ENCODE measurements around the gene DRG2. TPM values are rescaled to one million over a fixed set of nuclear protein-coding genes. Genes with fewer than 3 reads are reported as not detected.

DRG2 gene
- total and polyA plus RNA-seq, 9 donors, result 22.9 to 30.7 (median 25.8) TPM

DNA sequence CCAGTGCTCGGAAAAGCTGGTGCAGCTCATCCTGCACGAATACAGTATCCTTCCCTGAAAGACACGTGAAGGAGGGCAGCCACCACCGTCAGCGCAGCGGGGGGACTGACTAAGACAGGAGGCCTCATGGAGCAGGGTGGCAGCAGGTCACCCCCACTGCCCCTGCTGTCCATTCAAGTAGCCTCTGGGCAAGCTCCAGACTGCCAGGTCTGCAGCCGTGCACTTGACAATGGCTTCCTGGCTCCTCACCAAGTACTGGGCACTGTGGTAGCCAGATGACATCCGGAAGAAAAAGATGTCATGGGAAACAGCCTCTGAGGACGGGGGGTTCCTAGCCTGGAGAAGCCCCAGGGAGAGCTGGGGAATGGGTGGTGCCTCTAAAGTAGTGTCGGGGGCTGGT lies 12.9 kb downstream of the DRG2 start:
- Histone ChIP-seq H3K27me3 (ENCODE audit: control insufficient read depth, insufficient read depth, low read length) (no peaks in the 10 kb centered on the region), H3K9me3 (replicated peaks; ENCODE audit: control insufficient read depth, low read depth, low read length) (no peaks in the 10 kb centered on the region), H3K4me3 (ENCODE audit: low read length) (no peak overlapping the region), H3K4me1 (ENCODE audit: control insufficient read depth, insufficient read depth, low read length) (no peaks in the 10 kb centered on the region), H3K27ac (ENCODE audit: low read length) (no peak overlapping the region), H3K36me3 (ENCODE audit: control insufficient read depth, insufficient read depth, low read length) (peaks cover 85% of the 10 kb centered on the region)
- DNase-seq, result no peak
- 83% methylated on average over 10 of the region's 10 CpGs for WGBS (ENCODE audit: insufficient coverage)

DNA sequence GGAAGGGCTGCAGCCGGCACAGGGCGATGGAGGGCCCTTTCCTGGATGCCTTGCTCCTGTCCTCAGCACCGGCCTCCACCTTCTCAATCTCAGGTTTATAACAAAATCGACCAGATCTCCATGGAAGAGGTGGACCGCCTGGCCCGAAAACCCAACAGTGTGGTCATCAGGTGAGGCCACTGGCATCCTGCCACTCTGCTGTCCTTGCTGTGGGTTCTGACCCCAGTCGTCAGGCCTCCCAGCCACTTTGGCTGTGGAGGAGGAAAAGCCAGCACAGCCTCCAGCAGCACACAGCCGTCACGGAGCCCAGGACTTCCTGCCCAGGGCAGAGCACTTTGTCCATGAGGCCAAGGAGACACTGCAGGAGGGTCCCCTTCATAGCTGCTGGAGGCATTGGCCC lies 14.1 kb downstream of the DRG2 start:
- Histone ChIP-seq H3K27me3 (ENCODE audit: control insufficient read depth, insufficient read depth, low read length) (no peaks in the 10 kb centered on the region), H3K9me3 (replicated peaks; ENCODE audit: control insufficient read depth, low read depth, low read length) (no peaks in the 10 kb centered on the region), H3K27ac (ENCODE audit: low read length) (no peak overlapping the region), H3K4me1 (ENCODE audit: control insufficient read depth, insufficient read depth, low read length) (no peaks in the 10 kb centered on the region), H3K36me3 (ENCODE audit: control insufficient read depth, insufficient read depth, low read length) (peaks cover 87% of the 10 kb centered on the region), H3K4me3 (ENCODE audit: low read length) (no peak overlapping the region)
- 89% methylated on average over 9 of the region's 9 CpGs for WGBS (ENCODE audit: insufficient coverage)
- DNase-seq, result no peak

- Histone ChIP-seq H3K9me3 (replicated peaks; ENCODE audit: control insufficient read depth, low read depth, low read length) (no peaks in the 10 kb centered on the region), H3K27me3 (ENCODE audit: control insufficient read depth, insufficient read depth, low read length) (no peaks in the 10 kb centered on the region), H3K4me1 (ENCODE audit: control insufficient read depth, insufficient read depth, low read length) (no peaks in the 10 kb centered on the region), H3K36me3 (ENCODE audit: control insufficient read depth, insufficient read depth, low read length) (peaks cover 89% of the 10 kb centered on the region), H3K4me3 (ENCODE audit: low read length) (no peak overlapping the region), H3K27ac (ENCODE audit: low read length) (no peak overlapping the region)
- DNase-seq, result no peak
- 76% methylated on average over 3 of the region's 3 CpGs for WGBS (ENCODE audit: insufficient coverage)
Measured at GRCh38 chr17:18102640-18103039, 14.9 kb downstream of the DRG2 start.

- H3K27me3 ChIP-seq (ENCODE audit: control insufficient read depth, insufficient read depth, low read length), result no peaks in the 10 kb centered on the region
- H3K36me3 ChIP-seq (ENCODE audit: control insufficient read depth, insufficient read depth, low read length), result peaks cover 69% of the 10 kb centered on the region
Measured at GRCh38 chr17:18105027-18105426, 17.3 kb downstream of the DRG2 start.

DNA sequence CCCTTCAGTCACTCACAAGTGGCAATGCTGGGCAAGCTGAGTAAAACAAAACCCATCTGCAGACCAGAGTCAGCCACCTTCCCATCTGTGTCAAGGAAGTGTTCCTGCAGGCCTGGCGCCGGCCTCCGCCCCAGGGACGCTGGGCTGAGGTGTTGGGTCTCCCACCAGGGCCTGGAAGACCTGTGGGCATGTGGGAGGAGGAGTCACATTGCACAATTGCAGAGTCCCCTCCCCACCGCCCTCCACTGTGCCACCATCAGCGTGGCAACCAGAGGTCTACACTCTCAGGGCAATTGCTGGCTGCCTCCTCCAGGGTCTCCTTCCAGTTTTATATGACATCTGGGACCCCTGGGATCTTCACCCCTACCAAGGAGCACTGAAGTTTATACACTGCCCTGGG lies 17.8 kb downstream of the DRG2 start:
- DNase-seq, result no peak
- WGBS (ENCODE audit: insufficient coverage), result 92% methylated on average over 2 of the region's 6 CpGs
- Histone ChIP-seq H3K4me1 (ENCODE audit: control insufficient read depth, insufficient read depth, low read length) (no peaks in the 10 kb centered on the region), H3K36me3 (ENCODE audit: control insufficient read depth, insufficient read depth, low read length) (peaks cover 64% of the 10 kb centered on the region), H3K27ac (ENCODE audit: low read length) (no peak overlapping the region), H3K27me3 (ENCODE audit: control insufficient read depth, insufficient read depth, low read length) (no peaks in the 10 kb centered on the region), H3K4me3 (ENCODE audit: low read length) (no peak overlapping the region), H3K9me3 (replicated peaks; ENCODE audit: control insufficient read depth, low read depth, low read length) (no peaks in the 10 kb centered on the region)

More at GRCh38 chr17:18105027-18105426, 17.3 kb downstream of the DRG2 start:
- H3K27ac ChIP-seq (ENCODE audit: low read length), result no peak overlapping the region
- H3K9me3 ChIP-seq (replicated peaks; ENCODE audit: control insufficient read depth, low read depth, low read length), result no peaks in the 10 kb centered on the region
- H3K4me1 ChIP-seq (ENCODE audit: control insufficient read depth, insufficient read depth, low read length), result no peaks in the 10 kb centered on the region
- 64% methylated on average over 3 of the region's 3 CpGs for WGBS (ENCODE audit: insufficient coverage)
- H3K4me3 ChIP-seq (ENCODE audit: low read length), result no peak overlapping the region
- no peak for DNase-seq

DNA sequence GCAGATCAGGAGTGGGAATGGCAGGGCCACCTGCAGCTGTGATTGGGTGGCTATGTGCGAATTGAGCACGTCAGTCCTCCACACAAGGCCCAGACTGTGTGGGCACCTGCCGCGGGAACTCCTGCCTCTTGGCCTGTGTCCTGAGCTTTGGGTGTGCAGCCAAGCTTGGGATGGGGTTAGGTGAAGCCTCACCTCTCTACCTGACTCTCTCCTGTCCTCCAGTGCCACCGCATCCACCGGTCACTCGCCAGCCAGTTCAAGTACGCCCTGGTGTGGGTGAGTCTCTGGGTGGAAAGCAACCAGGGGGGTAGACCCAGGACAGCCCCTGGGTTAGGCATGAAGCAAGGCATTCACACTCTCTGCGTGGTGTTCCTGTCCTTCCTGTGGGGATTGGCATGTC lies 18.5 kb downstream of the DRG2 start:
- H3K27ac ChIP-seq (ENCODE audit: low read length), result no peak overlapping the region
- no peaks in the 10 kb centered on the region for H3K4me1 ChIP-seq (ENCODE audit: control insufficient read depth, insufficient read depth, low read length)
- DNase-seq, result no peak
- 69% methylated on average over 4 of the region's 9 CpGs for WGBS (ENCODE audit: insufficient coverage)
- H3K27me3 ChIP-seq (ENCODE audit: control insufficient read depth, insufficient read depth, low read length), result no peaks in the 10 kb centered on the region
- H3K9me3 ChIP-seq (replicated peaks; ENCODE audit: control insufficient read depth, low read depth, low read length), result no peaks in the 10 kb centered on the region
- no peak overlapping the region for H3K4me3 ChIP-seq (ENCODE audit: low read length)
- H3K36me3 ChIP-seq (ENCODE audit: control insufficient read depth, insufficient read depth, low read length), result peaks cover 58% of the 10 kb centered on the region

DNA sequence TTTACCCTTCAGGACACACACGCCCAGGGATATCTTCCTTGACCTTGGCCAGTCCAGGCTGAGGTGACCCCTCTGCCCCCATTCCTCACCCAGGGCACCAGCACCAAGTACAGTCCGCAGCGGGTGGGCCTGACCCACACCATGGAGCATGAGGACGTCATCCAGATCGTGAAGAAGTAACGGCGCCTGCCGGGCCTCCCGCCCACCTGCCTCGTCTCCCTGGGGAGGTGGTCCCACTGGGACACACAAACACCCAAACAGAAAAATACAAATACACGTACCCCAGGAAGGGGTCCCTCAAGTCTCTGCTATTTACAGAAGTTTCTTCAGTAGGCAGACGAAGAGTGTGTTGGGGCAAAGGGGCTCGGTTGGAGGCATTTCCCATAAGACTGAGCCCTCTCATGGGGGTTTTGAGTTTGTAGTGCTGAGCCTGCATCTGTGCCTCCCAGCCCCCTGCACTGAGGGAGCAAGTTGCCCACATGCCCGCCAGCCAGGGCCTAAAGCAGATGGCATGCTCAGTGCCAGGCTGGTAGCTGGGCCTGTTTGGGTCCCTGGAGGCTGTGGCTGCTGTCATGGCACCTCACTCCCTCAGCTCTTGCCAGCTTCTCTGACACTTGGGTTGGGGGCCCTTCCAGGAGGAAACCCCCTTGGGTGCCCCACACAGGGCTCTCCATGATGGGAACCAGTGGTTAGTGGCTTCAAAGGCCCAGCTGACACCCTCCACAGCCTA lies 19.5 kb downstream of the DRG2 start:
- H3K4me3 ChIP-seq (ENCODE audit: low read length), result no peak overlapping the region
- H3K4me1 ChIP-seq (ENCODE audit: control insufficient read depth, insufficient read depth, low read length), result peaks cover 4% of the 10 kb centered on the region
- H3K9me3 ChIP-seq (replicated peaks; ENCODE audit: control insufficient read depth, low read depth, low read length), result no peaks in the 10 kb centered on the region
- H3K27ac ChIP-seq (ENCODE audit: low read length), result no peak overlapping the region
- H3K27me3 ChIP-seq (ENCODE audit: control insufficient read depth, insufficient read depth, low read length), result no peaks in the 10 kb centered on the region
- no peak for DNase-seq
- 88% methylated on average over 5 of the region's 14 CpGs for WGBS (ENCODE audit: insufficient coverage)
- H3K36me3 ChIP-seq (ENCODE audit: control insufficient read depth, insufficient read depth, low read length), result peaks cover 49% of the 10 kb centered on the region

DNA sequence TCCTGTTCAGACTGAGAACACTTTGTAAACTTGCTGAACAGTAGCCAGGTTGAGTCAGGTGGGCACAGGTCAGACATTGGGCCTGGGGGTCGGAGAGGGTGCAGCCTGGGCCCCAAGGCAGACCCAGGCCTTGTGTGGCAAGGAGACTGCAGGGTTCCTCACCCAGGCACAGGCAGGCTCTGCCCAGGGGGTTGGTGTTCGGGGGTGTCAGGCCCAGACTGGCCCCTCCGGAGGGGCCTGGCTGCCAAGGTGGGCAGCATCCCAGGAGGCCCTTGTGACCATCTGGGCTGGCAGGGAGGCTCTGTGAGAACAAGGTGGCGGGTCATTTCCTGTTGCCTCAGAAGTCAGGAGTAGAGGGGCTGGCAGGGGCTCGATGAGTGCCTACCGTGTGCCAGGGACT lies 20.2 kb downstream of the DRG2 start:
- Histone ChIP-seq H3K36me3 (ENCODE audit: control insufficient read depth, insufficient read depth, low read length) (peaks cover 49% of the 10 kb centered on the region), H3K27ac (ENCODE audit: low read length) (no peak overlapping the region), H3K4me3 (ENCODE audit: low read length) (no peak overlapping the region), H3K9me3 (replicated peaks; ENCODE audit: control insufficient read depth, low read depth, low read length) (no peaks in the 10 kb centered on the region), H3K4me1 (ENCODE audit: control insufficient read depth, insufficient read depth, low read length) (peaks cover 4% of the 10 kb centered on the region), H3K27me3 (ENCODE audit: control insufficient read depth, insufficient read depth, low read length) (no peaks in the 10 kb centered on the region)
- no peak for DNase-seq
- 71% methylated on average over 6 of the region's 6 CpGs for WGBS (ENCODE audit: insufficient coverage)

GRCh38 chr17:18108401-18109312 lies 20.9 kb downstream of the DRG2 start, which contains the start of gene MYO15A:
MYO15A (plus strand) TSS chr17:18108756; CDS start chr17:18118801, 10,045 bp downstream.
- H3K9me3 ChIP-seq (replicated peaks; ENCODE audit: control insufficient read depth, low read depth, low read length), result no peaks in the 10 kb centered on the region
- peaks cover 4% of the 10 kb centered on the region for H3K4me1 ChIP-seq (ENCODE audit: control insufficient read depth, insufficient read depth, low read length)
- H3K36me3 ChIP-seq (ENCODE audit: control insufficient read depth, insufficient read depth, low read length), result peaks cover 44% of the 10 kb centered on the region
- H3K27ac ChIP-seq (ENCODE audit: low read length), result no peak within 1 kb of the TSS
- H3K4me3 ChIP-seq (ENCODE audit: low read length), result no peak within 1 kb of the TSS
- DNase-seq, result no peak
- WGBS (ENCODE audit: insufficient coverage), result 62% methylated on average over 8 of the region's 17 CpGs
- H3K27me3 ChIP-seq (ENCODE audit: control insufficient read depth, insufficient read depth, low read length), result no peaks in the 10 kb centered on the region

GRCh38 chr17:18109935-18110485 lies 22.3 kb downstream of the DRG2 start:
- Histone ChIP-seq H3K4me1 (ENCODE audit: control insufficient read depth, insufficient read depth, low read length) (peaks cover 4% of the 10 kb centered on the region), H3K9me3 (replicated peaks; ENCODE audit: control insufficient read depth, low read depth, low read length) (no peaks in the 10 kb centered on the region), H3K4me3 (ENCODE audit: low read length) (no peak overlapping the region), H3K36me3 (ENCODE audit: control insufficient read depth, insufficient read depth, low read length) (peaks cover 30% of the 10 kb centered on the region), H3K27ac (ENCODE audit: low read length) (no peak overlapping the region), H3K27me3 (ENCODE audit: control insufficient read depth, insufficient read depth, low read length) (no peaks in the 10 kb centered on the region)
- no peak for DNase-seq
- 72% methylated on average over 8 of the region's 10 CpGs for WGBS (ENCODE audit: insufficient coverage)

Measured in muscle of leg (tissue), 11 donors.